Measurements from ENCODE around the gene HSD11B1.

DNA sequence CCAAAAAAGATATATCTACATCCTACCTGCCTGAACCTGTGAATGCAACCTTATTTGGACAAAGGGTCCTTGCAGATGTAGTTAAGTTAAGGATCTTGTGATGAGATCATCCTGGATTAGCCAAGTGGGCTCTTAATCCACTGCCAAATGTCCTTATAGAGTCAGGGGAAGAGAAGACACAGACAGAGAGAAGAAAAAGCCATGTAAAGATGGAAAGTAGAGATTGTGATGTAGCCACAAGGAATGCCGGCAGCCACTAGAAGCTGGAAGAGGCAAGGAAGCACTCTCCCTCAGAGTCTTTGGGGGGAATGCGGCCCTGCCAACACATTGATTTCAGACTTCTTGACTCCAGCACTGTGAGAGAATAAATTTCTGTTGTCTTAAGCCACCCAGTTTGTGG lies 16.2 kb downstream of the HSD11B1 start:
- TF ChIP-seq, protein P1, sequence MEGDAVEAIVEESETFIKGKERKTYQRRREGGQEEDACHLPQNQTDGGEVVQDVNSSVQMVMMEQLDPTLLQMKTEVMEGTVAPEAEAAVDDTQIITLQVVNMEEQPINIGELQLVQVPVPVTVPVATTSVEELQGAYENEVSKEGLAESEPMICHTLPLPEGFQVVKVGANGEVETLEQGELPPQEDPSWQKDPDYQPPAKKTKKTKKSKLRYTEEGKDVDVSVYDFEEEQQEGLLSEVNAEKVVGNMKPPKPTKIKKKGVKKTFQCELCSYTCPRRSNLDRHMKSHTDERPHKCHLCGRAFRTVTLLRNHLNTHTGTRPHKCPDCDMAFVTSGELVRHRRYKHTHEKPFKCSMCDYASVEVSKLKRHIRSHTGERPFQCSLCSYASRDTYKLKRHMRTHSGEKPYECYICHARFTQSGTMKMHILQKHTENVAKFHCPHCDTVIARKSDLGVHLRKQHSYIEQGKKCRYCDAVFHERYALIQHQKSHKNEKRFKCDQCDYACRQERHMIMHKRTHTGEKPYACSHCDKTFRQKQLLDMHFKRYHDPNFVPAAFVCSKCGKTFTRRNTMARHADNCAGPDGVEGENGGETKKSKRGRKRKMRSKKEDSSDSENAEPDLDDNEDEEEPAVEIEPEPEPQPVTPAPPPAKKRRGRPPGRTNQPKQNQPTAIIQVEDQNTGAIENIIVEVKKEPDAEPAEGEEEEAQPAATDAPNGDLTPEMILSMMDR (conservative IDR thresholded peaks at IDR 0.05; ENCODE audit: low read length): no peak
- no peak for TF ChIP-seq EZH2phosphoT487 (IDR thresholded peaks at IDR 0.05; ENCODE audit: borderline replicate concordance)

Data from Loucy (cell line).